Ascending aorta (tissue), 2 donors: ENCODE results near the gene KAZALD1. TPM values are rescaled to one million over a fixed set of nuclear protein-coding genes. Genes with fewer than 3 reads are reported as not detected.

Source experiments
- DNase-seq, 2 donors: peaks; one replicate each; pipeline ENCODE4 v3.0.0-alpha.2; 2019; ENCODE audit warnings: low spot score in 2 of 2
- H3K27ac ChIP-seq, 2 donors: fragments of 200-600 bp; sonication (generic); one replicate each; pipeline ENCODE4 v1.5.1; 2016 to 2017; ENCODE audit warnings: mild to moderate bottlenecking in 1 of 2
- H3K27me3 ChIP-seq: fragments of 200-600 bp; sonication (generic); one replicate; pipeline ENCODE4 v1.5.1; 2017
- H3K36me3 ChIP-seq, 2 donors: fragments of 200-600 bp; sonication (generic); one replicate each; pipeline ENCODE4 v1.5.1; 2016
- H3K4me1 ChIP-seq, 2 donors: fragments of 200-600 bp; sonication (generic); one replicate each; pipeline ENCODE4 v1.5.1; 2016 to 2017; ENCODE audit warnings: mild to moderate bottlenecking in 1 of 2
- H3K4me3 ChIP-seq, 2 donors: fragments of 200-600 bp; sonication (generic); one replicate each; pipeline ENCODE4 v1.5.1; 2016 to 2017; ENCODE audit warnings: mild to moderate bottlenecking in 1 of 2
- H3K9me3 ChIP-seq, 2 donors: fragments of 200-600 bp; sonication (generic); one replicate each; pipeline ENCODE4 v1.5.1; 2016
- CTCF ChIP-seq, 3 experiments: fragments of 200-600 bp in 2 of 3; fragments of 450-650 bp in 1 of 3; sonication (generic) in 2 of 3; IDR thresholded peaks; one replicate each; pipeline ENCODE4 v1.5.1; 2016 to 2019; ENCODE audit warnings: antibody characterized with exemption in 3 of 3, mild to moderate bottlenecking in 1 of 3, moderate library complexity in 1 of 3
- intact Hi-C: fragments of 100-400 bp; cut with DNase I; formaldehyde crosslinking; loops from one replicate; pipeline ENCODE4 v1.15.1; 2023
- total RNA-seq: library from RNA; depleted of rRNA; stranded (reverse); fragments of >200 nt; gene quantifications from one replicate; pipeline ENCODE4 v1.1.0, GENCODE V29; 2016

Gene KAZALD1
- total RNA-seq, 1 donor from 2014 or later, result 5.7 TPM

- Histone ChIP-seq H3K9me3 (no peaks in the 10 kb centered on the region), H3K4me1 (peaks cover 9 to 16% of the 10 kb centered on the region in 2 donors), H3K27me3 (no peaks in the 10 kb centered on the region), H3K4me3 (no peak overlapping the region), H3K27ac (no peak overlapping the region), H3K36me3 (no peaks in the 10 kb centered on the region)
- DNase-seq, result no peak
- intact Hi-C loops, result no loop called here
- TF ChIP-seq CTCF (IDR thresholded peaks at IDR 0.05), result no peak
Observed at GRCh38 chr10:101014966-101015581, 46.7 kb upstream of the KAZALD1 start.

DNA sequence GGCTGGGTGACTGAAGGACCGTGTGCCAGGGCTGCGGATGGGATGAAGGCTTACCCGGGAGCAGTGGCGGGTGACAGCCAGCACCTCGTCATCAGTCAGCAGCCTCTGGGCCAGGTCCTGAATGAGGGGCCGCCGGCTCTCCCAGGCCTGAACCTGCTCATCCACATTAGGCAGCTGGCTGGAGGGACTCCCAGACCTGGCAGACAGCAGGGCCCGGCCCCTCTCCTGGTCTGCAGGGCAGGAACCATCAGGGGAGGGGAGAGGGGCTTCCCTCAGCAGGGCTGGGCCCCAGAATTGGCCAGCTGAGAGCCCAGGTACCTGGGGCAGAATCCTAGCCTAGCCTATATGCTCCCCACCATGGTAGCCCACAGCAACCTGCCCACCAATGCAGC lies 46.2 kb upstream of the KAZALD1 start:
- Histone ChIP-seq H3K27me3 (no peaks in the 10 kb centered on the region), H3K27ac (no peak overlapping the region), H3K4me3 (no peak overlapping the region), H3K9me3 (no peaks in the 10 kb centered on the region), H3K4me1 (peaks cover 9 to 16% of the 10 kb centered on the region in 2 donors), H3K36me3 (no peaks in the 10 kb centered on the region)
- intact Hi-C loops, result no loop called here
- TF ChIP-seq CTCF (IDR thresholded peaks at IDR 0.05), result no peak
- DNase-seq, result no peak

DNA sequence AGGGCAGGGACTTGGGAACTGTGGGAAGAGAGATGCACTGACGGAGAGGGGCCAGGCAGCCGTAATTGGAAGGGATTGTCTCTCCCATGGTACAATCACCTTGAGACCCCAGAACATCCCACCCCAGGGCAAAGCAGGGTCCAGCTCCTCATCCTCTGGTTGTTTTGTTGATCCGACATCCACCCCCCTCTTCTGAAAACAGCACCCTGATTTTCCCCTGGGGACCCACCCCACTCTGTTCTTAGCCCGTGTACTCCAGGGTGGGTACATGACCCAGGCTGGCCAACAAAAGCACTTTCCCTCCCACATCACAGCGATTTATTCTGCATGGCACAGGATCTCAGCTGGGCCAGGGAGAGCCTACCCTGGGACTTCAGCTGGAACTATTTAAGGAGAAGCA lies 45.0 kb upstream of the KAZALD1 start:
- H3K27ac ChIP-seq, result no peak overlapping the region
- H3K9me3 ChIP-seq, result no peaks in the 10 kb centered on the region
- TF ChIP-seq CTCF (IDR thresholded peaks at IDR 0.05), result no peak
- H3K27me3 ChIP-seq, result no peaks in the 10 kb centered on the region
- no peaks in the 10 kb centered on the region for H3K36me3 ChIP-seq
- intact Hi-C loops, result no loop called here
- no peak for DNase-seq
- peaks cover 9 to 16% of the 10 kb centered on the region in 2 donors for H3K4me1 ChIP-seq
- no peak overlapping the region for H3K4me3 ChIP-seq

DNA sequence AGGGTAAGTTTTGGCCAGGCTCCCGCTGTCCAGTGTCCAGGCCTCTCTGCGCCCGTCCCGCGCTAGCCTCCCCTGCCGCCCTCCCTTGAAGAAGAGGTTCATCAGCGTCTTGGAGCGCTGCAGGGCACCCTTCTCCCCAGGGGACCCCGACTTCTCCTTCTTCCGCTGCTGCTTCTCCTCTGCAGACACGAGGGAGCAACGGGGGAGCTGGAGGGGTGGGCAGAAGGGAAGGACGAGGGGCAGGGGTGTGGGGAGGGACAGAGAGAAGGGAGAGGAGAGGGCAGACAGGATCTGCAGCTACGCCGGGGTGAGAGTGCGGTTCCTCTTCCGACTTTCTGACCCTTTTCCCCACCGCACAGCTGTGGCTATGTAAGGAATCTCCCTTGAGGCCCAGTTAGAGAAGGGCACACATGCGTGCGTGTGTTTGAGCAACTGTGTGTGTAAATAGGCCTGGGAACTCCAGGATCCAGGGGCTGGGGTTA lies 43.6 kb upstream of the KAZALD1 start:
- H3K27ac ChIP-seq, result no peak overlapping the region
- intact Hi-C loops, result no loop called here

GRCh38 chr10:101018600-101019439 lies 43.0 kb upstream of the KAZALD1 start:
- Histone ChIP-seq H3K27me3 (no peaks in the 10 kb centered on the region), H3K36me3 (no peaks in the 10 kb centered on the region), H3K4me1 (peaks cover 0 to 7% of the 10 kb centered on the region in 2 donors), H3K4me3 (peak overlapping the region in 1 of 2 donors; percentile 13), H3K9me3 (no peaks in the 10 kb centered on the region), H3K27ac (no peak overlapping the region)
- peak; percentile 57 to 81 (median 70) for TF ChIP-seq CTCF (IDR thresholded peaks at IDR 0.05)
- DNase-seq, result peak in 1 of 2 donors; percentile 90
- intact Hi-C loops, result loop anchor here (1.0 kb wide), 1 partner anchor 48 kb away; no protein-coding TSS in a partner anchor

More for the DNA sequence above, 43.6 kb upstream of the KAZALD1 start:
- no peak overlapping the region for H3K4me3 ChIP-seq
- no peak for TF ChIP-seq CTCF (IDR thresholded peaks at IDR 0.05)
- H3K4me1 ChIP-seq, result peaks cover 5 to 10% of the 10 kb centered on the region in 2 donors
- H3K27me3 ChIP-seq, result no peaks in the 10 kb centered on the region
- no peaks in the 10 kb centered on the region for H3K9me3 ChIP-seq
- peak in 1 of 2 donors; percentile 61 for DNase-seq
- no peaks in the 10 kb centered on the region for H3K36me3 ChIP-seq
